Mucosa of descending colon (tissue), 3 donors: ENCODE measurements around the gene FAM163B. TPM values are rescaled to one million over a fixed set of nuclear protein-coding genes. Genes with fewer than 3 reads are reported as not detected.

Experiments used
- ATAC-seq: fragments of 200-7000 bp; cut with Tn5 transposase; one replicate; pipeline ENCODE4 v1.9.1; 2020; ENCODE audit warnings: mild to moderate bottlenecking, moderate library complexity
- DNase-seq, 3 donors: peaks; one replicate each; pipeline ENCODE4 v3.0.0-alpha.2; 2020
- H3K36me3 ChIP-seq: fragments of 200-600 bp; one replicate; pipeline ENCODE4 v1.8.0; 2021; ENCODE audit warnings: low read depth, mild to moderate bottlenecking
- H3K4me1 ChIP-seq: fragments of 200-600 bp; one replicate; pipeline ENCODE4 v1.8.0; 2021; ENCODE audit warnings: low read depth, mild to moderate bottlenecking
- H3K4me3 ChIP-seq: fragments of 200-600 bp; one replicate; pipeline ENCODE4 v1.8.0; 2021; ENCODE audit warnings: mild to moderate bottlenecking
- H3K9me3 ChIP-seq: fragments of 200-600 bp; one replicate; pipeline ENCODE4 v1.8.0; 2021; ENCODE audit warnings: mild to moderate bottlenecking
- intact Hi-C, 2 donors: fragments of 100-400 bp; cut with DNase I in 1 of 2; cut with micrococcal nuclease in 1 of 2; formaldehyde crosslinking; loops; one replicate each; pipeline versions ENCODE4 v1.11.0 to v1.11.1; 2022; cut with DNase I, micrococcal nuclease
- total RNA-seq, 3 donors: library from RNA; stranded (reverse); fragmentation: NEBNext Ultra II Directional in 2 of 3; extraction: Animal tissue kit (Norgen Biotek cat#: 25700) in 2 of 3; gene quantifications; one replicate each; pipeline versions ENCODE4 v1.2.1 to v1.2.4, GENCODE V29; 2021 to 2023
- TF ChIP-seq, protein P1 (sequence below): fragments of 200-600 bp; IDR thresholded peaks from one replicate; pipeline ENCODE4 v1.8.0; 2022; ENCODE audit warnings: antibody characterized with exemption, mild to moderate bottlenecking
- donor health status: DM: no; HTN: no; CAD: no; lungs with moderate emphysema.
- donor health status: DM: no; HTN: no; CAD: no.
- donor health status: DM: no; HTN: yes; CAD: no.

FAM163B gene
- total RNA-seq, 3 donors from 2014 or later: 2.0 to 3.9 (median 3.8) TPM

DNA sequence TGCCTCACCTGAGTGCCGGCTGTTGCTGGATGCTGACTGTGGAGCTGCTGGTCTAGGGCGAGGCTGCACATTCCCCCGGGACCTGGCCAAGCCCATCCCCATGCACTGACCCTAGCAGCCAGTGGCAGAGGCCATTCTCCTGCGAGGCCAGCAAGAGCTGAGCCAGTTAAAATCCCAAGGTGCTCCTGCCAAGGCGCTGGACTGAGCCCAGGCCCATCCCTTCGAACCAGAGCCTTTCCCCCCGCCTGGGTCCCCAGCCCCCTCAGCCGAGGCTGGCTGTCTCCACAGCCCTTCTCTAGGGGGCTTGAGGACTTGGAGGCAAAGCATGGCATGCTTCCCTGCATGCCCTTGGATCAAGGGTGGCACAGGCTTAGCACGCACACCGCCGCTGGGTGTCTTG is 73.1 kb downstream of the FAM163B start:
- Histone ChIP-seq H3K4me3 (no peak overlapping the region), H3K36me3 (no peaks in the 10 kb centered on the region), H3K9me3 (no peaks in the 10 kb centered on the region), H3K4me1 (peaks cover 8% of the 10 kb centered on the region)
- ATAC-seq (no peak), DNase-seq (no peak)
- intact Hi-C loops: no loop called here
- TF ChIP-seq, protein P1, sequence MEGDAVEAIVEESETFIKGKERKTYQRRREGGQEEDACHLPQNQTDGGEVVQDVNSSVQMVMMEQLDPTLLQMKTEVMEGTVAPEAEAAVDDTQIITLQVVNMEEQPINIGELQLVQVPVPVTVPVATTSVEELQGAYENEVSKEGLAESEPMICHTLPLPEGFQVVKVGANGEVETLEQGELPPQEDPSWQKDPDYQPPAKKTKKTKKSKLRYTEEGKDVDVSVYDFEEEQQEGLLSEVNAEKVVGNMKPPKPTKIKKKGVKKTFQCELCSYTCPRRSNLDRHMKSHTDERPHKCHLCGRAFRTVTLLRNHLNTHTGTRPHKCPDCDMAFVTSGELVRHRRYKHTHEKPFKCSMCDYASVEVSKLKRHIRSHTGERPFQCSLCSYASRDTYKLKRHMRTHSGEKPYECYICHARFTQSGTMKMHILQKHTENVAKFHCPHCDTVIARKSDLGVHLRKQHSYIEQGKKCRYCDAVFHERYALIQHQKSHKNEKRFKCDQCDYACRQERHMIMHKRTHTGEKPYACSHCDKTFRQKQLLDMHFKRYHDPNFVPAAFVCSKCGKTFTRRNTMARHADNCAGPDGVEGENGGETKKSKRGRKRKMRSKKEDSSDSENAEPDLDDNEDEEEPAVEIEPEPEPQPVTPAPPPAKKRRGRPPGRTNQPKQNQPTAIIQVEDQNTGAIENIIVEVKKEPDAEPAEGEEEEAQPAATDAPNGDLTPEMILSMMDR: no peak

DNA sequence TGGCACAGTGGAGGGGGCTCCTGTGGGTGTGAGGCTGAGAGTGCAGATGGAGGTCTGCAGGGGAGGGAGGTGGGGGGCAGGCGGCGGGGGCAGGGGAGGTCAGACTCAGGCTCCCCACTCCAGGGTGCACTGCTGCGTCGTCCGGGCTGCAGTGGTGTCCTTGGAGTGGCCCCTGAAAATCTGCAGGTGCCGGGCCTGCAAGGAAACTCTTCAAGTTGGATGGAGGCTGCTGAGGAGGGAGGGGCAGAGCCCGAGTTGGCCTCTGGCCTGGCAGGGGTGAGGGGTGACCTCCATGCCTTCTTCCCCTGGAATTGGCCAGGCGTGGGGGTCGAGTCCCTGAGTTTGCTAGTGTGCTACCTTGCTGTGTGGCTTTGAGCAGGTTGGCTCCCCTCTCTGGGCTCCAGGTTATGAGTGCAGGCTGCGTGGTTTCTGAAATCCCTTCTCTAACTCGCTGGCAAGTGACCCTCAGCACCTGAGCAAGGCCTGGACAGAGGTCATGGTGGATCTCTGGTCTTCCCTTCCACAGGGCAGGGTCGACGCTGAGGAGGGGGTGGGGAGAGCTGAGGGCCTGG is 73.8 kb downstream of the FAM163B start:
- intact Hi-C loops: no loop called here
- peaks cover 8% of the 10 kb centered on the region for H3K4me1 ChIP-seq

DNA sequence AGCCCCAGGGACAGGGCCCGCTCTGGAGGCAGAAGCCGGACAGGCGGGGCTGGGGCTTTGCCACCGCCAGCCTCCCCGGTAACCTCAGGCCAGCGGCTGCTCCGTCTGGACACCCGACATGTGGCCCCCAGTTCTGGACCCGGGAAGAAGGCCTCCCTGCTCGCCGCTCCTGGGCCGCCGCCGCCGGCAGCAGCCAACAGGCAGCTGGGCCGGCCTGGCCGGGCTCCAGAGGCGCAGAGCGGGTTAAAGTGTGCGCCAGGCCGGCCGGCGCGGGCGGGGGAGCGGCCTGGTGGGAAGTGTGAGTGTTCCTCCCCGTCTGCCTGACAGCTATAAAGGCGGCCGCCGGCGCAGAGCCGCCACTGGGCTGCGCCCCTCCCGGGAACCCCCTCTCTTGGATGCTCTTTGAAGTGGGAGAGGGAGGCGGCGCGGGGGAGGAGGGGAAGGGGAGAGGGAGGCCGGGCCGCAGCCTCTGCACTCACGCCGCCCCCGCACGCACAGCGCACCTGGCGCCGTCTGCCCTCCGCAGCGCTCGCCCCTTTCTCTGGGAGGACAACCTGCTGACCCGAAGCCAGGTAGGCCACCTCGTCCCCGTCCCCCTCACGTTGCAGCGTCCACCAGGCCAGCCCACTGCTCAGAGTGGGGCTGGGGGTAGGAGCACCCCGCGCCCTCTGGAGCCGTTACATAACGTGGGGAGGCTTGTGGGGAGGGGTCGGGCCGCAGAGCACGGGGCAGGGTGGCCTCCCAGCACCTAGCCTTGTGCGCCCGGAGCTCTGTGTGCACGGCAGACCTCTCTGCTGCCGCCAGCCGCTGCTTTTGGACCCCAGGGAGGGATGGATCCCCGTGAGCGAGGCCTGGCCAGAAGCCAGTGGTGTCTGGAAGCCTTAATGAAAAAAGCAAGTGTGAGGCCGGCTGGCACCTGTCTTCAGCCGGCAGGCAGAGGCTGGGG is 74.6 kb downstream of the FAM163B start, which contains the start of gene ADAMTSL2:
Gene ADAMTSL2, plus strand, starts transcription at position 359 of the 946 bp plus-strand sequence. CDS start 2,009 bp downstream, outside the sequence.
- no peaks in the 10 kb centered on the region for H3K36me3 ChIP-seq

More for the DNA sequence above, 73.8 kb downstream of the FAM163B start:
- ATAC-seq (no peak), DNase-seq (no peak)
- Histone ChIP-seq H3K9me3 (no peaks in the 10 kb centered on the region), H3K36me3 (no peaks in the 10 kb centered on the region), H3K4me3 (no peak overlapping the region)
- TF ChIP-seq, protein P1: no peak

DNA sequence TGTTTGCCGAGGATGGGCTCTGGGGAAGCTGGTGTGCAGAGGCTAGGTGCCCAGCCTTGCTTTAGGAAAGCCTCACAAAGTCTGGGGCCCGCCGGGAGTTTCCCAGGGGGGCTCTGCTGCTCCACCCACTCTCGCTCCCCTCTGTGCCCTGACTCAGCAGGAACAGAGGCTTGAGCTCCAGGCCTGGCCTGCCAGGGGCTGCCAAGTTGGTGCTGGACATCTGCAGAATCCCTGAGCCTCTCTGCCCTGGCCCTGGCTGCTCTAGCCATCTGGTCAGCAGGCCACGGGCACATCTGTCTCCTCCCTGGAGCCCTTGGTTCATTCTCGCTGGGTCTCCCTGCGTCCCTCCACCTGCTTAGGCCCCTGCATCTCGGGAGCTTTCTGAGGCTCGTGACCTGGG is 75.3 kb downstream of the FAM163B start:
- TF ChIP-seq, protein P1: no peak
- Histone ChIP-seq H3K36me3 (no peaks in the 10 kb centered on the region), H3K9me3 (no peaks in the 10 kb centered on the region), H3K4me3 (no peak overlapping the region), H3K4me1 (peaks cover 5% of the 10 kb centered on the region)
- intact Hi-C loops: loop anchor here (5.0 kb wide), 2 partner anchors 183 to 193 kb away; no protein-coding TSS in a partner anchor
- no peak for DNase-seq
- ATAC-seq: peak; percentile 7

More for the DNA sequence above, 74.6 kb downstream of the FAM163B start, which contains the start of gene ADAMTSL2:
- Histone ChIP-seq H3K9me3 (no peaks in the 10 kb centered on the region), H3K4me1 (peaks cover 8% of the 10 kb centered on the region), H3K4me3 (no peak within 1 kb of the TSS)
- TF ChIP-seq, protein P1: no peak
- intact Hi-C loops: loop anchor here (5.0 kb wide), 2 partner anchors 183 to 193 kb away; no protein-coding TSS in a partner anchor
- DNase-seq: peak in 2 of 3 donors; percentile 46 to 66
- peak; percentile 57 for ATAC-seq

DNA sequence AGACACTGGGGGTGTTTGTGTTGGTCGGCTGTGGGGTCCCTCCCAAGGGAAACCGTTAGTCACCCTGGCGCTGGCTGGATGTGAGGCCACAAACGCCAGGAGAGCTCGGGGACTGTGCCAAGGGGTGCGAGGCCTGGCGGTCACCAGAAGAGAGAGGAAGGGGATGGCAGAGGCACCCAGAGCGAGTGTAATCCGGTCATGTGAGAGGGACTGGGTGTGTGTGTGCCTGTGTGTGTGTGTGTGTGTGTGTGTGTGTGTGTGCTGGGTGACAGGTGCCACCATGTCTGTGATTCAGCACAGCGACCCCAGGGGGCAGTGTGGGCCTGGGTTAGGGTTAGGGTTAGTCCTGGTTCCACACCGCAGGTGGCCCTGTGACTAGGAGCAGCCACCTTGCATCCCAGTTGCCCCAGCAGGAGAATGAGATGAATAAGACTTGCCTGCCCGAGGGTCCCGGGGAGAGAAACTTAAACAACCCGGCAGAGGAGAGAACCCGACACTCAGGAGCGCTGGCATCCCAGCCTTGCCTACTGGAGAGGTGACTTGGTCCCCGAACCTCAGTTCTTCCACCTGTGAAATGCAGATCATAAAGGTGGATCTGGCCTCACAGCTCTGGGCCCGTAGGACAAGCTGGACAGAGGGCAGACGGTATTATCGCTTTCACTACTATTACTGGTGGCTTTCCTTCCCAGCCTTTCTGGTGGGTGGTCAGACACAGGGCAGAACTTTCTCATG is 76.1 kb downstream of the FAM163B start:
- Histone ChIP-seq H3K4me3 (no peak overlapping the region), H3K4me1 (peaks cover 5% of the 10 kb centered on the region), H3K36me3 (no peaks in the 10 kb centered on the region), H3K9me3 (no peaks in the 10 kb centered on the region)
- DNase-seq (peak; percentile 79 to 88 (median 87)), ATAC-seq (peak; percentile 87)
- TF ChIP-seq, protein P1: no peak
- intact Hi-C loops: loop anchor here (5.0 kb wide), 2 partner anchors 184 to 194 kb away; no protein-coding TSS in a partner anchor
